ENCODE measurements around the gene GPN1.
"Not testable (repeated sequence)": the region's sequence is repeated elsewhere in the genome, so short reads cannot be mapped to it uniquely, and the experiment has no call there.

DNA sequence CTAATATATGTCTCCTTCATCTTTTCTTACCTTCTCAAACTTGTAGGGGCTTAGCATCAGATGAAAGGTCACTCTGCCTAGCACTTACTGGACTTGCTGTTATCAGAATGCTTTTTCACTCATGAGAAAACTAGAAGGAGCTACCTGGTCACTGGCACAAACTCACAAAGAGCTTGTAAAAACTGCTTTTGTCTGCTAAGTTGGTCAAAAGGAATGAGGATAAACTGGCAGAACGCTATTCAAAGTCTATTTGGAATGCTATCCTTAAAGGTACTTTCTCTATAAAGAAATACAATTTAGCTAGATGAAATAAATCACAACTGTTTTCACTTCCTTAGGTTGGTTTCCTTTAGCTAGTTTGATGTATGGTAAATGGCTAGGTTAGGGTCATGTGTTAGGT is 2.5 kb upstream of the GPN1 start:
- TF ChIP-seq EZH2 (IDR thresholded peaks at IDR 0.05; ENCODE audit: insufficient read depth, poor library complexity, severe bottlenecking); EZH2phosphoT487 (IDR thresholded peaks at IDR 0.05; ENCODE audit: insufficient read depth, low read depth): not testable (repeated sequence)
